DMS 273 treated with DMSO at 0.1 percent for 48 hours (cell line): ENCODE measurements around the gene VSTM2B.

ENCODE experiments used
- DNase-seq: peaks from one replicate; lab custom pipeline; 2025; lab: John Stamatoyannopoulos, UW

Gene VSTM2B

GRCh38 chr19:29515706-29516357, 10.0 kb upstream of the VSTM2B start:
- DNase-seq: no peak

DNA sequence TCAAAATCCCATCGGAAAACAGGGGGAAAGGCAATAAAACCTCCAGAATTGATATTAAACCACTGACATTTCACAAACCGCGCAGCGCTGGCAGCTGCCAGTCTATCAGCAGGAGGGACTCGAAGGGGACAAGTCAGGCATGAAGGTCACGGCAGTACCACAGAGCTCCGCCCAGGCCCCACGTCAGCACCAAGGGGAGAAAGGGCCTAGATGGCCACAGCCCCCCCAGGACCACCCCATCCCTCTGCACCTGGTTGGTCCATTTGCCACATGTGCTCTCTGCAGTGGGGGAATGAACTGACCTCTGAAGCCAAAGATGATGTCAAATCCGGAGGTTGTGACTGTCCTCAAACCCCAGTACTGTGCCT, 9.5 kb upstream of the VSTM2B start:
- no peak for DNase-seq

DNA sequence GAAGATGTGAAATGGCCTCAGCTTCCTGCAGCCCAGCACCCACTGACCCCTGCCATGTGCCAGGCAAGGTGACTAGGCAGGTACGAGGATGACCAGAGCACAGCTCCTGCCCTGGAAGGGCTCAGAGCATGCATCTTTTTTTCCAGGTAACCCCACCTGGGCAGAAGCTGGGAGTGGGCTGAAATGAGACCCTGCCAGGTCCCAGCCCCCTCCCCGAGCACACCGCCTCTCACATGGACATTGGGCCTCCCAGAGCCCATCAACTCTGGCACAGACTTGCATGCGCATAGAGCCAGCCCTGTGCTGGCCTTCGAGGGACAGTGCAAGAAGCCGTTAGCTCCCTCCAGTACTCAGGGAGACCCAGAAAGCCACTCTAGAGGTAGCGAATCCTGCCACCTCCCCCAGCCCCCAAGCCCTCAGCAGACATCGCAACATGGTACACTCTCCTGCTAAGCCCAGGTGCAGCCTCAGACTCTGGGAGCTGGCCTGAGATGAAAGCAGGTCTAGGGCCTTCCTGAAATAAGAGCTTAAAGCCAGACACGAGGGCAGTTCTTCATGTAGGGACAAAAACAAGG, 8.9 kb upstream of the VSTM2B start:
- no peak for DNase-seq

- no peak for DNase-seq
These were observed 8.4 kb upstream of the VSTM2B start for GRCh38 chr19:29517412-29517811.

GRCh38 chr19:29517946-29518345, 7.8 kb upstream of the VSTM2B start:
- DNase-seq: no peak

DNA sequence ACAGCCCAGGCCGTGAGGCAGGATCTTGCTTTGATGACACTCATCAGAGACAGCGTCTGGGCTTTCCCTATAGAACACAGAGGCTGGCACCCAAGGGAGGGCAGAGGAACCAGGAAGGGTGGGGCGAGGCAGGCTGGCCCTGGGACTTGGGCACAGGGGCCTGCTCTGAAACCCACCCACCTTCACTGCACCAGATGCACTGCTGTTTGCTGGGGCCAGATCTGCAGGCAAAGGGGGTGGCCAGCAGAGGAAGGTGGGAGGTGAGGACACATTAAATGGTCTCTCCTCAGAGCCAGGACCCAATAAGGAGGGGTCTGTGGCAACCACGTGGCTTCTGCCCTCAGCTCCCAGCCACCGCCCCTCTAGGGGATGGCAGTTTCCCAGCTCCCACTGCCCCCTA, 6.6 kb upstream of the VSTM2B start:
- no peak for DNase-seq

DNA sequence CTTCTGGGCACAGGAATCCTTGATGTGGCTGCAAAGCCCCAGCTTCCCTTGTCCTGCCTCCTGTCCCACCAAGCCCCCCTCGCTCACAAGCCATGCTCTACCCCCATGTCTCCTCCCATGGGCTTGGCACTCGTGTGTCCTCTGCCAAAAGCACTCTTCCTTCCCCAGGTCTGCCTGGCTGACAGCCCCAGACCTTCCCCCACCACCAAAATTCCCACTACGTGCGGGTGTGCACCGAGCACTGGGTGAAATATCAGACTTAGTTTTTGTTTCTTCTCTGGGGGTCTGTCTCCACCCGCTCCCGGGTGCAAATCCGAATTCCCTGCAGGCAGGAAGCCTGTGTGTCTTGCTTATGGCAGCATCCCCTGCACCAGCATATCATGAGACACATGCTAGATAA, 5.9 kb upstream of the VSTM2B start:
- DNase-seq: no peak

- DNase-seq: no peak
These were observed 5.4 kb upstream of the VSTM2B start for GRCh38 chr19:29520390-29520789.

GRCh38 chr19:29521291-29522075, 4.3 kb upstream of the VSTM2B start:
- no peak for DNase-seq

GRCh38 chr19:29523568-29523967, 2.2 kb upstream of the VSTM2B start:
- DNase-seq: no peak

- DNase-seq: no peak
These were observed 1.4 kb upstream of the VSTM2B start for GRCh38 chr19:29524201-29524911.

DNA sequence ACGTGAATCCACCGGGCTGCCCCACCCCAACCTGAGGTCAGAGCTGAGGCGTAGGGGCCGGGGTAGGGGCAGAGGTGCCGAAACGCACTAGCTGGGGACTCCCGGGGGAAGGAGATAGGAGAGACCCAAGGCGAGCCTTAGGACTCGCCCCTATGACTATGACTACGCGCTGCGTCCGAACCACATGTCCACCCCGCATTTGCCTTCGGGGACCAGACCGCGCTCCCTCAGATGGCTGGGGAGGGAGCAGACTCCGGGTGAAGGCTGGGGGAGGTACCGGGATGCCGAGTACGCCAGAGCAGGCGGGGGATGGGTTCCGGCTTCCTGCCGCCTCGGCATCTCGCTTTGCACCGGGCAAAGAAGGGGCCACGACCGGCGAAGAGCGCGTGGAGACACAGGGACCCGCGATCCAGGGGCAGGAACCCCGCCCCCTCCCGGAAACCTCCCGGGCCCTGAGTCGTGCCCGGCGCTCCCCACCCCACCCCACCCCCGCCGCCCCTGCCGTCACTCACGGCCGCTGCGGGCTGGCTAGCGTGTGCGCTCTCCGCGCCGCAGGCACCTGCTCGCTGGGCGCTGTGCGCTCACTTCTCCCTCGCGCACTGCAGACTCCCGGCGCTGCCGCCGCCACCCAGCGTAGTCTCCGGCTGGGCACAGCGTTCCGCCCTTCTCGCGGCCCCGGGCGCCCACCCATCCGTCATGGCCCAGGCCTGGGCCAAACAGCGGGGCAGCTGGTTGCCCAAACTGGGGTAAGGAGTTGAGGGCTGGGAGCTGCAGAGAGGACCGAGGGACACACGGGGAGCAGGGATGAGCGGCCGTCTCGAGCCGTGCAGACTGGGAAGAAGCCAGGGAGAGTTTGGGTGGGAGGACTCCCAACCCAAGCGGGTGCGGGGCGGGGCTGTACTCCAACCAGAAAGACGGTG, 622 bp upstream of the VSTM2B start:
- no peak for DNase-seq

DNA sequence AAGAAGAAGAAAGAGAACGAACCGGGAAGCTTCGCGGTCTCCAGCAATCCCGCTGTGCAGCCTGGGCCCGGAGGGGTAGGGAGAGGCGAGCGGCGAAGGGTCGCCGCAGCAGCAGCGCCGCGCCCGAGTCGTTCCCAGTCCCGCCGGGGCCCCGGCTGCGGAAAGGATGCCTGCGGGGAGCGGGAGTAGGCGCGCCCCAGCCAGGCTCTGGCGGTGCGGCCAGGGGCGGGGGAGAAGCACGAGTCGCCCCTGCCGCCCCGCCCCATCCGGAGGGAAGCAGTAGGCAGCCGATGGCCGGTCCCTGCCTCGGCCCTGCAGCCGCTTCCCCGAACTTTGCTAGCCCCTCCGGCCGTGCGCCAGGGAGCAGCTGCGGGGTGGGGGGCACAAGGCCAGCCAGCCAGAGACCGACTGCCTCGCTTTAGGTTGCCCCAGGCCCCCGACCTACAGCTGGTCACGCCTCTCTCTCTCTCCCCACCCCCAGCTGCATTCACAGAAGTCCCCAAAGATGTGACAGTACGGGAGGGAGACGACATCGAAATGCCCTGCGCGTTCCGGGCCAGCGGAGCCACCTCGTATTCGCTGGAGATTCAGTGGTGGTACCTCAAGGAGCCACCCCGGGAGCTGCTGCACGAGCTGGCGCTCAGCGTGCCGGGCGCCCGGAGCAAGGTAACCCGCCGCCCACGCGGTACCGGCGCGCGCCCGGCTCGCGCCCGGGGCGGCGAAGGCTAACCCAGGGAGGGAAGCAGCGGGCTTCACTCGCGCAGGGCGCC, 1.1 kb downstream of the VSTM2B start:
- DNase-seq: peak; percentile 22

DNA sequence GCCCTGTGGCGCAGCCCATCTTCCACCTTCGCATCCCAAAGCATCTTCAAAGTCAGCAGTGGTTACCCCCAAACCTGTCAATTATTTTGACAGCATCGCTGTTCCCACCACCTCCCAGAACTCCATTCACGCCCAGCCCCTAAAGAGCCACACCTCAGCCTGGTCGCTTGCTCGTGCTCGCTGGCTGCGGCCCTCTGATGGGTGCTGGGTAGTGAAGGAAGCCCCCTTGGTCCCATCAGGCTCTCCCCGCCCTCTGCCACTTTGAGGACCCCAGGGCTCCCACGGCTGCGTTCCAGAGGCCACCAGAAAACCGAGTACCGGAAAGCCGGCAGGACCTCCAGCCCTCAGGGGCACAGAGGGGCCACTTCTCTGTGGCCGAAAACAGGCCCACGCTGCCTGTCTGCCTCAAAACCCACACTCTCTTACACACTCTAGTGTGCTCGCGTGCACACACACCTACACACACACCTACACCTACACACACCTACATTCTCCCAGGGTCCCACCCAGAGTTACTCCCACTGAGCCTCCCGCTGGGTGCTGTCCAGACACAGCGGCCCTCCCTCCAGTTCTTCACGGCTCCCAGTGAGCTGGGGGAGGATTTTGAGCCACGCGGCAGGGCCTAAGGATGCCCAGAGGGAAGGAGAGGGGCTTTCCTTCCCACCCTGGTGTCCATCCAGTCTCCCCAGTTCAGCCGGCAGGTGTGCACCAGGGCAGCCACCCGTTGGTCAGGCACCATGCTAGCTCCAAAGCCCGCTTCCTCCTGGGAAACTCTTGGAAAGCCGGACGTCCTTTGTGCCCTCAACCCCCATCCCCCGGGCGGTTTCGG, 1.9 kb downstream of the VSTM2B start:
- no peak for DNase-seq

GRCh38 chr19:29528350-29528945, 2.7 kb downstream of the VSTM2B start:
- peak; percentile 69 for DNase-seq

- DNase-seq: no peak
These were observed 3.3 kb downstream of the VSTM2B start for GRCh38 chr19:29528946-29529645.

- DNase-seq: no peak
These were observed 4.1 kb downstream of the VSTM2B start for GRCh38 chr19:29529646-29530539.
